Loucy (cell line): ENCODE measurements around the gene PALS2.

Source experiments
- H2AFZ ChIP-seq: fragments of 200-600 bp; sonication (generic); 2 replicates; pipeline ENCODE4 v1.6.0; 2016; ENCODE audit warnings: antibody characterized with exemption, mild to moderate bottlenecking, low read length, moderate library complexity
- H3F3A ChIP-seq: fragments of 200-600 bp; 2 replicates; pipeline ENCODE4 v1.6.0; 2016; ENCODE audit warnings: antibody characterized with exemption, low read depth, mild to moderate bottlenecking
- H3K27me3 ChIP-seq: fragments of 200-600 bp; sonication (generic); 2 replicates; pipeline ENCODE4 v1.6.1; 2014; ENCODE audit warnings: low read length, mild to moderate bottlenecking; ENCODE audit not compliant: insufficient read depth, poor library complexity, severe bottlenecking
- H3K36me3 ChIP-seq: fragments of 200-600 bp; sonication (generic); 2 replicates; pipeline ENCODE4 v1.6.1; 2016; ENCODE audit warnings: low read length; ENCODE audit not compliant: insufficient read depth
- H3K4me1 ChIP-seq: fragments of 200-600 bp; sonication (generic); 2 replicates; pipeline ENCODE4 v1.5.1; 2014; ENCODE audit warnings: low read length, mild to moderate bottlenecking; ENCODE audit not compliant: insufficient read depth, poor library complexity, severe bottlenecking
- H3K4me2 ChIP-seq: fragments of 200-600 bp; sonication (generic); 2 replicates; pipeline ENCODE4 v1.6.0; 2014; ENCODE audit warnings: antibody characterized with exemption, low read length, low read depth, mild to moderate bottlenecking; ENCODE audit not compliant: poor library complexity, severe bottlenecking
- H3K4me3 ChIP-seq: fragments of 200-600 bp; sonication (generic); 2 replicates; pipeline ENCODE4 v1.5.1; 2014; ENCODE audit warnings: low read length, mild to moderate bottlenecking, mixed read lengths; ENCODE audit not compliant: poor library complexity, severe bottlenecking
- H3K79me2 ChIP-seq: fragments of 200-600 bp; sonication (generic); 2 replicates; pipeline ENCODE4 v1.6.1; 2014; ENCODE audit warnings: low read length; ENCODE audit not compliant: insufficient read depth
- H3K9ac ChIP-seq: fragments of 200-600 bp; sonication (generic); 2 replicates; pipeline ENCODE4 v1.6.0; 2014; ENCODE audit warnings: mild to moderate bottlenecking, low read depth, low read length, moderate library complexity; ENCODE audit not compliant: poor library complexity, severe bottlenecking
- H3K9me2 ChIP-seq: fragments of 200-600 bp; sonication (generic); replicated peaks from 2 replicates; pipeline ENCODE4 v1.6.1; 2016; ENCODE audit warnings: low read depth, low read length, mixed read lengths
- H3K9me3 ChIP-seq: fragments of 200-600 bp; sonication (generic); 2 replicates; pipeline ENCODE4 v1.6.1; 2014; ENCODE audit warnings: mild to moderate bottlenecking, antibody characterized with exemption, low read length, low read depth; ENCODE audit not compliant: insufficient read depth
- H4K20me1 ChIP-seq: fragments of 200-600 bp; sonication (generic); 2 replicates; pipeline ENCODE4 v1.6.0; 2014; ENCODE audit warnings: antibody characterized with exemption, low read length, mild to moderate bottlenecking; ENCODE audit not compliant: insufficient read depth, poor library complexity, severe bottlenecking
- EZH2phosphoT487 ChIP-seq: fragments of 200-600 bp; IDR thresholded peaks from 2 replicates; pipeline ENCODE4 v1.6.1; 2018; ENCODE audit warnings: antibody characterized with exemption, mild to moderate bottlenecking, moderate library complexity, borderline replicate concordance
- TF ChIP-seq, protein P1 (sequence below): fragments of 200-600 bp; sonication (generic); conservative IDR thresholded peaks from 2 replicates; pipeline ENCODE4 v1.5.1; 2014; ENCODE audit warnings: mild to moderate bottlenecking, antibody characterized with exemption, low read length

Gene PALS2

DNA sequence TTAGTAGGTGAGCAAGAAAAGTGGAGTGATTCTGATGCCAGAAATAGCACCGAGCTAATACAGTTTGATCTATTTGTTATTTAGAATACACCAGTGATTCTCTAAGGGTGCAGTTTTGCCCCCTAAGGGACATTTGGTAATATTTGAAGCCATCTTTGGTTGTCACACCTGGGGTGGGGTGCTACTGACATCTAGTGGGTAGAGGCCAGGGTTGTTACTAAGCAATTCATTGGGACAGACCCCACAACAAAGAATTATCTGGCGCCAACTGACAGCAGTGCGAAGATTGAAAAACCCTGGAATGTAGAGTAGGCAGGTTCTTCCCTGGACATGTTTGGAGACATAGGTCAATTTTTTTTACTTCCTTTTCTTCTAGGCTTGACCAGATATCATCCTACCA is 14.6 kb downstream of the PALS2 start:
- no peaks in the 10 kb centered on the region for H3K9me2 ChIP-seq
- H3K9ac ChIP-seq, result no peak overlapping the region
- H3K9me3 ChIP-seq, result no peaks in the 10 kb centered on the region
- H3F3A ChIP-seq, result no peaks in the 10 kb centered on the region
- H3K27me3 ChIP-seq, result no peaks in the 10 kb centered on the region
- H3K4me1 ChIP-seq, result peaks cover 15% of the 10 kb centered on the region
- no peak overlapping the region for H2AFZ ChIP-seq
- peaks cover 49% of the 10 kb centered on the region; the same call in 1 of the 2 replicates for H3K79me2 ChIP-seq
- no peak overlapping the region for H3K4me2 ChIP-seq
- no peak overlapping the region for H3K4me3 ChIP-seq
- H3K36me3 ChIP-seq, result no peaks in the 10 kb centered on the region
- no peaks in the 10 kb centered on the region for H4K20me1 ChIP-seq
- no peak for TF ChIP-seq EZH2phosphoT487
- TF ChIP-seq, protein P1, sequence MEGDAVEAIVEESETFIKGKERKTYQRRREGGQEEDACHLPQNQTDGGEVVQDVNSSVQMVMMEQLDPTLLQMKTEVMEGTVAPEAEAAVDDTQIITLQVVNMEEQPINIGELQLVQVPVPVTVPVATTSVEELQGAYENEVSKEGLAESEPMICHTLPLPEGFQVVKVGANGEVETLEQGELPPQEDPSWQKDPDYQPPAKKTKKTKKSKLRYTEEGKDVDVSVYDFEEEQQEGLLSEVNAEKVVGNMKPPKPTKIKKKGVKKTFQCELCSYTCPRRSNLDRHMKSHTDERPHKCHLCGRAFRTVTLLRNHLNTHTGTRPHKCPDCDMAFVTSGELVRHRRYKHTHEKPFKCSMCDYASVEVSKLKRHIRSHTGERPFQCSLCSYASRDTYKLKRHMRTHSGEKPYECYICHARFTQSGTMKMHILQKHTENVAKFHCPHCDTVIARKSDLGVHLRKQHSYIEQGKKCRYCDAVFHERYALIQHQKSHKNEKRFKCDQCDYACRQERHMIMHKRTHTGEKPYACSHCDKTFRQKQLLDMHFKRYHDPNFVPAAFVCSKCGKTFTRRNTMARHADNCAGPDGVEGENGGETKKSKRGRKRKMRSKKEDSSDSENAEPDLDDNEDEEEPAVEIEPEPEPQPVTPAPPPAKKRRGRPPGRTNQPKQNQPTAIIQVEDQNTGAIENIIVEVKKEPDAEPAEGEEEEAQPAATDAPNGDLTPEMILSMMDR, result peak; percentile 95

DNA sequence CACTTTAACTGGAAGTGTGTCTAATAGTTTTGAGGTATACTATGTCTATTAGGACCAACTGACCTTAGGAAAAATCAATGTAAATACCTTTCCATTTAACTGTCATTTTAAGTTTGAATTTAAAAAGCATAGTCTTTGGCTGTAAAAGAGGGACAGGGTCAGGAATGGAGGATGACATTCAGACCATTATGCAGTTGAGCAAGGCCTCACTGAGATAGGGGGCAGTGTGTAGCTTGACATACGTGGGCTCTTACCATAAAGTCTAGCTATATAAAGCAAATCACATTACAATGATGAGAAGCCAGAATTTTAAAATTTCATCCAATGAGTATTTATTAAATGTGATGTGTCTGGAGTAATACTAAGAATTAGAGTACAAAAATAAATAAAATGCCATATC is 17.9 kb downstream of the PALS2 start:
- H2AFZ ChIP-seq, result no peak overlapping the region
- H3K9me2 ChIP-seq, result no peaks in the 10 kb centered on the region
- no peaks in the 10 kb centered on the region for H3F3A ChIP-seq
- H3K27me3 ChIP-seq, result no peaks in the 10 kb centered on the region
- H3K79me2 ChIP-seq, result peaks cover 57% of the 10 kb centered on the region
- H3K4me2 ChIP-seq, result no peak overlapping the region
- peaks cover 3% of the 10 kb centered on the region for H4K20me1 ChIP-seq
- TF ChIP-seq, protein P1, result peak; percentile 76
- TF ChIP-seq EZH2phosphoT487, result no peak
- H3K9me3 ChIP-seq, result no peaks in the 10 kb centered on the region
- no peak overlapping the region for H3K9ac ChIP-seq
- H3K4me3 ChIP-seq, result no peak overlapping the region
- peaks cover 21% of the 10 kb centered on the region for H3K4me1 ChIP-seq
- no peaks in the 10 kb centered on the region for H3K36me3 ChIP-seq

DNA sequence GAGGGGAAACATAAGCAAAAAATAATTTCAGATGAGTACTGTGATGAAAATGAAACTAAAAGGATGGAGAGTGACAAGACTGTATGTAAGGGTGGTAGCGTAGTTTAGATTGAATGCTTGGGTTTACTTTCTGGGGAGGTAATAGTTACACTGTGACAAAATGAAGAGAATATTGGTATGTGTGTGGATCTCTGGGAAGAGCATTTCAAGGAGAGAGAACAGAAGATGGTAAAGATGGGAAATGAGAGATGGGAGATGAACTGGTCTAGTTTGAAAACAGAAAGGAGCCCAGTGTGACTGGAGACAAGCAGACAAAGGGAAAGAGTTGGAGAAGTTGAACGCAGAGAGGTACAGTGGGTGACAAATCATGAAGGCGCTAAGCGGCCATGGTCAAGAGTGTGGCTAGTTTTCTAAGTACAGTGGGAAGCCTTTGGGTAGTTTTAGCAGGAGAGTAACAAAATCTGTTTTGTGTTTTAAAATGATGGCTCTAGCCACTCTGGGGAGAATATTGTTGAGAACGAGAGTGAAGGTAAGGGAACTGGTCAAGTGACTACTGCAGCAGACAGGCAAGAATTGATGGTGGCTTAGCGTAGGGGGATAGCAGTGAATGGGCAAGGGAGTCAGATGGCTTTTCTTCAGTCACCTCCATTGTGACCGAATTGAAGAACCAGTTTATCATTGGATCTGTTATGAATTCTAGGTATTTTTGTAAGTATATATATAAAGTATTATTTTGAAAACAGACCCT is 22.6 kb downstream of the PALS2 start:
- H4K20me1 ChIP-seq, result peaks cover 3% of the 10 kb centered on the region
- TF ChIP-seq EZH2phosphoT487, result no peak
- TF ChIP-seq, protein P1, result no peak
- no peak overlapping the region for H3K9ac ChIP-seq
- no peak overlapping the region for H2AFZ ChIP-seq
- no peaks in the 10 kb centered on the region for H3K27me3 ChIP-seq
- H3K79me2 ChIP-seq, result peaks cover 47% of the 10 kb centered on the region
- no peaks in the 10 kb centered on the region for H3K9me2 ChIP-seq
- no peaks in the 10 kb centered on the region for H3K9me3 ChIP-seq
- H3F3A ChIP-seq, result no peaks in the 10 kb centered on the region
- peak overlapping the region; percentile 62 for H3K4me2 ChIP-seq
- peaks cover 13% of the 10 kb centered on the region for H3K4me1 ChIP-seq
- H3K4me3 ChIP-seq, result peak overlapping the region; percentile 55
- no peaks in the 10 kb centered on the region for H3K36me3 ChIP-seq
